ENCODE measurements around the gene CASP8AP2.
"Not testable (repeated sequence)": the region's sequence is repeated elsewhere in the genome, so short reads cannot be mapped to it uniquely, and the experiment has no call there.

Gene CASP8AP2

GRCh38 chr6:89797317-89797716 lies 32.4 kb upstream of the CASP8AP2 start:
- no peak for DNase-seq (ENCODE audit: low spot score)
- in situ Hi-C loops (cut with MboI; ENCODE audit: low pct_unique_long_range_greater_than_20kb, low sequenced_read_pairs, unreplicated experiment): no loop called here
- no peak for TF ChIP-seq CTCF (IDR thresholded peaks at IDR 0.05; ENCODE audit: extremely low read depth, insufficient read depth, missing control alignments)

GRCh38 chr6:89799096-89799495 lies 30.6 kb upstream of the CASP8AP2 start:
- in situ Hi-C loops (cut with MboI; ENCODE audit: low pct_unique_long_range_greater_than_20kb, low sequenced_read_pairs, unreplicated experiment): no loop called here
- no peak for TF ChIP-seq CTCF (IDR thresholded peaks at IDR 0.05; ENCODE audit: extremely low read depth, insufficient read depth, missing control alignments)
- DNase-seq (ENCODE audit: low spot score): no peak

- DNase-seq (ENCODE audit: low spot score): no peak
- TF ChIP-seq CTCF (IDR thresholded peaks at IDR 0.05; ENCODE audit: extremely low read depth, insufficient read depth, missing control alignments): no peak
- in situ Hi-C loops (cut with MboI; ENCODE audit: low pct_unique_long_range_greater_than_20kb, low sequenced_read_pairs, unreplicated experiment): no loop called here
Measured at GRCh38 chr6:89799756-89800155, 29.9 kb upstream of the CASP8AP2 start.

- in situ Hi-C loops (cut with MboI; ENCODE audit: low pct_unique_long_range_greater_than_20kb, low sequenced_read_pairs, unreplicated experiment): no loop called here
- TF ChIP-seq CTCF (IDR thresholded peaks at IDR 0.05; ENCODE audit: extremely low read depth, insufficient read depth, missing control alignments): no peak
- no peak for DNase-seq (ENCODE audit: low spot score)
Measured at GRCh38 chr6:89803271-89803670, 26.4 kb upstream of the CASP8AP2 start.

GRCh38 chr6:89805814-89806371 lies 23.8 kb upstream of the CASP8AP2 start:
- no peak for DNase-seq (ENCODE audit: low spot score)
- in situ Hi-C loops (cut with MboI; ENCODE audit: low pct_unique_long_range_greater_than_20kb, low sequenced_read_pairs, unreplicated experiment): no loop called here
- no peak for TF ChIP-seq CTCF (IDR thresholded peaks at IDR 0.05; ENCODE audit: extremely low read depth, insufficient read depth, missing control alignments)

- no peak for TF ChIP-seq CTCF (IDR thresholded peaks at IDR 0.05; ENCODE audit: extremely low read depth, insufficient read depth, missing control alignments)
- DNase-seq (ENCODE audit: low spot score): no peak
- in situ Hi-C loops (cut with MboI; ENCODE audit: low pct_unique_long_range_greater_than_20kb, low sequenced_read_pairs, unreplicated experiment): no loop called here
Measured at GRCh38 chr6:89807581-89807980, 22.1 kb upstream of the CASP8AP2 start.

- DNase-seq (ENCODE audit: low spot score); in situ Hi-C loops (cut with MboI; ENCODE audit: low pct_unique_long_range_greater_than_20kb, low sequenced_read_pairs, unreplicated experiment): not testable (repeated sequence)
Measured at GRCh38 chr6:89813422-89813821, 16.3 kb upstream of the CASP8AP2 start.
